BJ (cell line): ENCODE measurements around the gene TEAD3. TPM values are rescaled to one million over a fixed set of nuclear protein-coding genes. Genes with fewer than 3 reads are reported as not detected.

ENCODE experiments used
- CTCF ChIA-PET: fragments of 350-600 bp; formaldehyde crosslinking; extraction: SDS; loops from one replicate; lab custom pipeline; 2021; ENCODE audit warnings: antibody characterized with exemption, inconsistent platforms; lab: Yijun Ruan, JAX
- POLR2A ChIA-PET: fragments of 300-600 bp; sonication (Branson Sonifier 250); formaldehyde crosslinking; extraction: SDS; loops from one replicate; lab custom pipeline; 2021; ENCODE audit warnings: antibody characterized with exemption; lab: Charles Lee
- DNase-seq: peaks from one replicate; pipeline ENCODE4 v3.0.0-alpha.2; 2011; ENCODE audit warnings: low read depth
- H3K27me3 ChIP-seq: 2 replicates; pipeline ENCODE4 v1.6.0; 2011; ENCODE audit warnings: low read length; ENCODE audit not compliant: control insufficient read depth, insufficient read depth
- H3K36me3 ChIP-seq: 2 replicates; pipeline ENCODE4 v1.5.1; 2011; ENCODE audit warnings: low read length; ENCODE audit not compliant: control insufficient read depth, insufficient read depth
- H3K4me3 ChIP-seq: 2 replicates; pipeline ENCODE4 v1.5.1; 2011; ENCODE audit warnings: low read depth, mild to moderate bottlenecking, control low read depth, low read length
- CTCF ChIP-seq: IDR thresholded peaks from 2 replicates; pipeline ENCODE4 v1.5.1; 2011; ENCODE audit warnings: low read depth, mild to moderate bottlenecking, control low read depth, inconsistent platforms, low read length, moderate library complexity; ENCODE audit not compliant: insufficient read depth
- polyA plus RNA-seq: library from polyadenylated mRNA; depleted of rRNA; stranded (reverse); fragments of >200 nt; gene quantifications from 2 replicates; pipeline ENCODE4 v1.2.3, GENCODE V29; 2011

Gene TEAD3
- polyA plus RNA-seq, 1 experiment = 40.6 TPM

GRCh38 chr6:35483062-35483461 lies 13.8 kb downstream of the TEAD3 start:
- no peak for TF ChIP-seq CTCF
- Histone ChIP-seq H3K27me3 (no peaks in the 10 kb centered on the region), H3K4me3 (no peak overlapping the region), H3K36me3 (peaks cover 27% of the 10 kb centered on the region)
- POLR2A ChIA-PET = no interaction called here
- CTCF ChIA-PET = interaction anchor here (1.5 kb wide), 1 partner anchor 11 kb away, joined by 3 read pairs; no protein-coding TSS in a partner anchor
- DNase-seq = no peak

- POLR2A ChIA-PET = no interaction called here
- peaks cover 30% of the 10 kb centered on the region for H3K36me3 ChIP-seq
- CTCF ChIA-PET = no interaction called here
- no peak overlapping the region for H3K4me3 ChIP-seq
- no peak for TF ChIP-seq CTCF
- no peak for DNase-seq
- H3K27me3 ChIP-seq = no peaks in the 10 kb centered on the region
These were observed 15.7 kb downstream of the TEAD3 start for GRCh38 chr6:35481226-35481625.

- Histone ChIP-seq H3K4me3 (no peak overlapping the region), H3K27me3 (no peaks in the 10 kb centered on the region), H3K36me3 (peaks cover 36% of the 10 kb centered on the region)
- no peak for DNase-seq
- no peak for TF ChIP-seq CTCF
- ChIA-PET CTCF (interaction anchor here (0.7 kb wide), 1 partner anchor 42 kb away, joined by 3 read pairs; no protein-coding TSS in a partner anchor), POLR2A (no interaction called here)
These were observed 16.7 kb downstream of the TEAD3 start for GRCh38 chr6:35480176-35480575.

DNA sequence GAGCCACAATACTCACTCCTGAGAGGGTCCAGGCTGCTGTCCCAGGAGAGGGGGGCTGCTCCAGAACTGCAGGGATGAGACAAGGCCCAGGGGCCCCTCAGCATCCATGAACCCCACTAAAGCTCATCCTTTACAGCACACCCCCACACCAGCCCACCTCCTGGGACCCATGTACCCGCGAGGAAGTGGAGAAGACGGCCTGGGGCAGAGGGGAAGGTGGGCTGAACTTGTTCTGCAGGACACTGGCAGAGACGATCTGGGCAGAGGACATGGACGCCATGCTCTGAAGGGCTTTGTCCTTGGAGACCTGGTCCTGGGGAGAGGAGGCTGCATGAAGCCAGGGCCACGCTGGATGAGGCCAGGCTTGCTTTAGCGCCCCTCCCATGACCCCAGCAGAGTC lies 18.6 kb downstream of the TEAD3 start:
- peaks cover 39% of the 10 kb centered on the region for H3K36me3 ChIP-seq
- H3K27me3 ChIP-seq = no peaks in the 10 kb centered on the region
- DNase-seq = no peak
- CTCF ChIA-PET = interaction anchor here (1.2 to 1.7 kb wide), 2 partner anchors 9 to 18 kb away, joined by 3 to 5 read pairs; partner anchors contain the start of gene RPL10A
- TF ChIP-seq CTCF = no peak
- H3K4me3 ChIP-seq = no peak overlapping the region
- POLR2A ChIA-PET = no interaction called here

DNA sequence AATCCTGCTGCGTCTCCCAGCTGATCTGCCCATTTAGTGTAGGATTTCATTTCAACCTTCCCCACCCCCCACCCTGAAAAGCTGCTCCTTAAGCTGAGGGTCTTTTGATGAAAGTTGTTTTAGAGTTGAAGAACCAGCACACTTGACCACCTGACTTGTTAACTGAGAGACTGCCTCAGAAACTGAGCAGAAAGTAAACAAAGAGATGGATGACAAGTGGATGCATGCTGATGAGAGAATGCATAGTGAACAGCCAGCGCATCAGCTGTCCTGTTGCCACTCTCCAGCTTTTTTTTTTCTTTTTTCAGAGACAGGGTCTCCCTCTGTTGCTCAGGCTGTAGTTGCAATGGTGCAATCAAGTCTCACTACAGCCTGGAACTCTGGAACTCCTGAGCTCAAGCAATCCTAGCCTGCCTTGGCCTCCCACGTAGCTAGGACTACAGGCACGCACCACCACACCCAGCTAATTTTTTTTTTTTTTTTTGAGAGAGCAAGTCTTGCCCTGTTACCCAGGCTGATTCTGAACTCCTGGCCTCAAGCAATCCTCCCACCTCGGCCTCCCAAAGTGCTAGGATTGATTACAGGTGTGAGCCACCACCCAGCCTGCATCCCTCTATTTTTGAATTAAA lies 19.2 kb downstream of the TEAD3 start:
- POLR2A ChIA-PET = no interaction called here
- no peak for TF ChIP-seq CTCF
- no peak for DNase-seq
- Histone ChIP-seq H3K36me3 (peaks cover 39% of the 10 kb centered on the region), H3K27me3 (no peaks in the 10 kb centered on the region), H3K4me3 (no peak overlapping the region)
- CTCF ChIA-PET = interaction anchor here (0.7 to 1.7 kb wide), 3 partner anchors 9 to 769 kb away, joined by 3 to 5 read pairs (median 3); partner anchors contain the start of gene RPL10A
